CD4-positive, CD25-positive, alpha-beta regulatory T cell (primary cell): ENCODE measurements around the gene ASAH2B. TPM values are rescaled to one million over a fixed set of nuclear protein-coding genes. Genes with fewer than 3 reads are reported as not detected.
"Not testable (repeated sequence)": the region's sequence is repeated elsewhere in the genome, so short reads cannot be mapped to it uniquely, and the experiment has no call there.

Source experiments
- ATAC-seq, 2 donors: fragments of 150-1000 bp; cut with Tn5 transposase; one replicate each; pipeline ENCODE4 v1.10.0; 2021; ENCODE audit warnings: low read depth in 2 of 2, moderate number of reproducible peaks in 2 of 2, moderate library complexity in 1 of 2
- DNase-seq, 3 donors: peaks; one replicate each; pipeline versions ENCODE4 v3.0.0 to v3.0.0-alpha.2; 2012 to 2022; ENCODE audit warnings: mixed read lengths in 1 of 3
- H3K27ac ChIP-seq: one replicate; pipeline ENCODE4 v1.7.0; 2013; ENCODE audit warnings: mild to moderate bottlenecking, low read length; ENCODE audit not compliant: insufficient read depth, poor library complexity, severe bottlenecking
- H3K27me3 ChIP-seq: one replicate; pipeline ENCODE4 v1.7.0; 2013; ENCODE audit warnings: low read length; ENCODE audit not compliant: control insufficient read depth, insufficient read depth
- H3K36me3 ChIP-seq: one replicate; pipeline ENCODE4 v1.7.0; 2013; ENCODE audit warnings: mild to moderate bottlenecking, low read length, moderate library complexity; ENCODE audit not compliant: control insufficient read depth, insufficient read depth
- H3K4me1 ChIP-seq: 2 replicates; pipeline ENCODE4 v1.7.0; 2013; ENCODE audit warnings: mild to moderate bottlenecking, low read length; ENCODE audit not compliant: insufficient read depth, control insufficient read depth, poor library complexity, severe bottlenecking
- H3K4me3 ChIP-seq: one replicate; pipeline ENCODE4 v1.7.0; 2013; ENCODE audit warnings: low read depth, mild to moderate bottlenecking, low read length, moderate library complexity
- H3K9me3 ChIP-seq, 2 experiments: 1 replicate in 1 of 2; 2 replicates in 1 of 2; pipeline ENCODE4 v1.7.0; 2013; ENCODE audit warnings: low read length in 2 of 2, mild to moderate bottlenecking in 1 of 2, moderate library complexity in 1 of 2; ENCODE audit not compliant: control insufficient read depth in 2 of 2
- H3K27ac Mint-ChIP-seq, 3 donors: one replicate each; pipeline ENCODE4 v1.8.0; 2020 to 2022; ENCODE audit warnings: mild to moderate bottlenecking in 3 of 3, mixed read lengths in 3 of 3, moderate library complexity in 2 of 3
- H3K27me3 Mint-ChIP-seq: one replicate; pipeline ENCODE4 v1.8.0; 2022; ENCODE audit warnings: mild to moderate bottlenecking, mixed read lengths
- H3K36me3 Mint-ChIP-seq: one replicate; pipeline ENCODE4 v1.8.0; 2020; ENCODE audit warnings: mixed read lengths
- H3K4me1 Mint-ChIP-seq, 4 donors: one replicate each; pipeline ENCODE4 v1.8.0; 2020 to 2022; ENCODE audit warnings: mixed read lengths in 4 of 4, mild to moderate bottlenecking in 1 of 4
- H3K4me3 Mint-ChIP-seq, 4 donors: one replicate each; pipeline ENCODE4 v1.8.0; 2020 to 2022; ENCODE audit warnings: mild to moderate bottlenecking in 4 of 4, mixed read lengths in 4 of 4, moderate library complexity in 3 of 4
- H3K9me3 Mint-ChIP-seq, 7 donors: one replicate each; pipeline ENCODE4 v1.8.0; 2020 to 2022; ENCODE audit warnings: mixed read lengths in 7 of 7, mild to moderate bottlenecking in 3 of 7, moderate library complexity in 2 of 7
- polyA plus RNA-seq, 4 donors: library from polyadenylated mRNA; unstranded; fragments of 300-500 nt; fragmentation: Illumina TruSeq; gene quantifications; one replicate each; pipeline ENCODE4 v1.2.3, GENCODE V29; 2021
- total RNA-seq: library from RNA; stranded (reverse); gene quantifications from one replicate; pipeline ENCODE4 v1.2.3, GENCODE V29; 2022

ASAH2B gene
- total RNA-seq (1.2 TPM), polyA plus RNA-seq (1 to 10 TPM; 2.2 to 6.0 (median 2.3) TPM)

GRCh38 chr10:50739618-50740292 is at the start of gene ASAH2B:
TSS of gene ASAH2B (plus strand) at chr10:50739936. CDS start at chr10:50745131, 5,195 bp downstream.
- Mint-ChIP-seq H3K4me1 (peaks cover 0 to 35% (median 24%) of the 10 kb centered on the region in 4 donors), H3K27ac (peak within 1 kb of the TSS; percentile 95 to 98 (median 97)), H3K36me3 (no peaks in the 10 kb centered on the region), H3K4me3 (peak within 1 kb of the TSS; percentile 90 to 99 (median 98)), H3K27me3 (peaks cover 17% of the 10 kb centered on the region), H3K9me3 (no peaks in the 10 kb centered on the region)
- DNase-seq (peak; percentile 46 to 87 (median 68)), ATAC-seq (peak; percentile 71 to 80)
- no peaks in the 10 kb centered on the region for H3K9me3 ChIP-seq
- H3K36me3 ChIP-seq = no peaks in the 10 kb centered on the region
- peak within 1 kb of the TSS; percentile 60 for H3K27ac ChIP-seq
- peak within 1 kb of the TSS; percentile 74 for H3K4me3 ChIP-seq
- no peaks in the 10 kb centered on the region for H3K27me3 ChIP-seq
- H3K4me1 ChIP-seq = peaks cover 6% of the 10 kb centered on the region

- peak in 1 of 2 donors; percentile 31 for ATAC-seq
- H3K9me3 ChIP-seq = not testable (repeated sequence)
Measured at GRCh38 chr10:50697819-50698218, 41.9 kb upstream of the ASAH2B start.

GRCh38 chr10:50701947-50702346 is 37.8 kb upstream of the ASAH2B start:
- not testable (repeated sequence) for H3K27ac ChIP-seq, H3K36me3 Mint-ChIP-seq, DNase-seq, H3K36me3 ChIP-seq, H3K4me1 Mint-ChIP-seq, H3K27me3 Mint-ChIP-seq, H3K27me3 ChIP-seq, H3K4me3 ChIP-seq, H3K27ac Mint-ChIP-seq, H3K9me3 ChIP-seq, ATAC-seq, H3K4me3 Mint-ChIP-seq, H3K4me1 ChIP-seq, H3K9me3 Mint-ChIP-seq

More at GRCh38 chr10:50697819-50698218, 41.9 kb upstream of the ASAH2B start:
- not testable (repeated sequence) for H3K36me3 Mint-ChIP-seq, H3K9me3 Mint-ChIP-seq, H3K27me3 Mint-ChIP-seq, H3K4me3 ChIP-seq, H3K4me1 Mint-ChIP-seq, H3K27ac Mint-ChIP-seq, H3K4me1 ChIP-seq, H3K27ac ChIP-seq, H3K4me3 Mint-ChIP-seq, H3K36me3 ChIP-seq, DNase-seq, H3K27me3 ChIP-seq

- not testable (repeated sequence) for H3K9me3 ChIP-seq, H3K4me3 Mint-ChIP-seq, H3K27me3 Mint-ChIP-seq, H3K36me3 ChIP-seq, H3K4me1 Mint-ChIP-seq, DNase-seq, H3K9me3 Mint-ChIP-seq, H3K27ac Mint-ChIP-seq, ATAC-seq, H3K4me1 ChIP-seq, H3K27ac ChIP-seq, H3K4me3 ChIP-seq, H3K36me3 Mint-ChIP-seq, H3K27me3 ChIP-seq
Measured at GRCh38 chr10:50702997-50703396, 36.7 kb upstream of the ASAH2B start.

GRCh38 chr10:50704436-50705079 is 35.2 kb upstream of the ASAH2B start:
- not testable (repeated sequence) for H3K4me3 Mint-ChIP-seq, H3K9me3 ChIP-seq, H3K4me1 Mint-ChIP-seq, H3K36me3 Mint-ChIP-seq, H3K9me3 Mint-ChIP-seq, H3K36me3 ChIP-seq, H3K4me3 ChIP-seq, ATAC-seq, H3K27me3 ChIP-seq, H3K27me3 Mint-ChIP-seq, DNase-seq, H3K4me1 ChIP-seq, H3K27ac Mint-ChIP-seq, H3K27ac ChIP-seq

DNA sequence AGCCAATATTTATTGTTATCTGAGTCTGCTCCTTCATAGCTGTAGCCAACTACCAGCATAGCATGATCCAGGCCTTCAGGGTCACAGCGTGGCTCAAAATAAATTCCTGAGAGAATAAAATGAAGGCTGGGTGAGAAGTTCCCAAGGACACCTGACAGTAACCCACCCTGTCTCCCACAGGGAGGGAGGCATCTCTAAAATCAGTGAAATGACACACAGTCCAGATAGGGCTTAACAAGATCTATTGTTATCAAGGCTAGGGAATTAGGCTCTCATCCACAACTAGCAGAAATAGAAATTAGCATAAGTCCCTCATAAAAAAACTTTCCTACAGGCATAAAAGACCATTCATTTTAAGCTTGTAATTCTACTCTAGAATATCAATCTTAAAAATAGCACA is 33.7 kb upstream of the ASAH2B start:
- not testable (repeated sequence) for H3K4me3 Mint-ChIP-seq, H3K9me3 ChIP-seq, H3K4me1 Mint-ChIP-seq, H3K36me3 ChIP-seq, H3K27me3 Mint-ChIP-seq, ATAC-seq, H3K9me3 Mint-ChIP-seq, H3K27ac Mint-ChIP-seq, H3K36me3 Mint-ChIP-seq, H3K4me1 ChIP-seq, H3K27ac ChIP-seq, H3K4me3 ChIP-seq, DNase-seq, H3K27me3 ChIP-seq

DNA sequence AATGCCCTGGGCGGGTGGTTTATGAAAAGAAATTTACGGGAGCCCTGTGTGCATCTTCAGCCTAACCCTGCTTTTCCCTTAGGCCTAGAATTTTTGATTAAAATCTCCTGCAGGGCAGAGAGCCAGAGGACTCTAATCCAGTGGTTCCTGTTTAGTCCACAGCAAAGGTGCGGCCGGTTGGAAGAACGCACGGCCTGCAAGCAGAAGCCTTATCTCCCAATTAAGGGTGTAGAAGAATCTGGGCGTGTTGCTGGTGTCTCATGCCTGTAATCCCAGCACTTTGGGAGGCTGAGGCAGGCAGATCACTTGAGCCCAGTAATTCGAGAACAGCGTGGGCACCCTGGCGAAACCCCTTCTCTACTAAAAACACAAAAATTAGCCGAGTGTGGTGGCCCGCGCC is 29.5 kb upstream of the ASAH2B start:
- not testable (repeated sequence) for H3K9me3 ChIP-seq, H3K27me3 Mint-ChIP-seq, H3K27ac Mint-ChIP-seq, ATAC-seq, H3K4me1 ChIP-seq, H3K9me3 Mint-ChIP-seq, H3K27me3 ChIP-seq, H3K4me3 Mint-ChIP-seq, H3K36me3 Mint-ChIP-seq, H3K4me3 ChIP-seq, DNase-seq, H3K4me1 Mint-ChIP-seq, H3K27ac ChIP-seq, H3K36me3 ChIP-seq

- DNase-seq, H3K4me3 ChIP-seq, H3K36me3 ChIP-seq, H3K4me1 Mint-ChIP-seq, H3K9me3 ChIP-seq, H3K4me1 ChIP-seq, H3K4me3 Mint-ChIP-seq, H3K36me3 Mint-ChIP-seq, H3K27ac ChIP-seq, ATAC-seq, H3K9me3 Mint-ChIP-seq: not testable (repeated sequence)
- Mint-ChIP-seq H3K27ac (peak overlapping the region in 1 of 3 donors; percentile 32), H3K27me3 (peaks cover 62% of the 10 kb centered on the region)
- peaks cover 17% of the 10 kb centered on the region for H3K27me3 ChIP-seq
Measured at GRCh38 chr10:50723812-50724211, 15.9 kb upstream of the ASAH2B start.
